ENCODE measurements around the gene PYGO2. TPM values are rescaled to one million over a fixed set of nuclear protein-coding genes. Genes with fewer than 3 reads are reported as not detected.

Gene PYGO2
- total RNA-seq, 4 donors from 2014 or later = 13.4 to 23.9 (median 14.8) TPM

DNA sequence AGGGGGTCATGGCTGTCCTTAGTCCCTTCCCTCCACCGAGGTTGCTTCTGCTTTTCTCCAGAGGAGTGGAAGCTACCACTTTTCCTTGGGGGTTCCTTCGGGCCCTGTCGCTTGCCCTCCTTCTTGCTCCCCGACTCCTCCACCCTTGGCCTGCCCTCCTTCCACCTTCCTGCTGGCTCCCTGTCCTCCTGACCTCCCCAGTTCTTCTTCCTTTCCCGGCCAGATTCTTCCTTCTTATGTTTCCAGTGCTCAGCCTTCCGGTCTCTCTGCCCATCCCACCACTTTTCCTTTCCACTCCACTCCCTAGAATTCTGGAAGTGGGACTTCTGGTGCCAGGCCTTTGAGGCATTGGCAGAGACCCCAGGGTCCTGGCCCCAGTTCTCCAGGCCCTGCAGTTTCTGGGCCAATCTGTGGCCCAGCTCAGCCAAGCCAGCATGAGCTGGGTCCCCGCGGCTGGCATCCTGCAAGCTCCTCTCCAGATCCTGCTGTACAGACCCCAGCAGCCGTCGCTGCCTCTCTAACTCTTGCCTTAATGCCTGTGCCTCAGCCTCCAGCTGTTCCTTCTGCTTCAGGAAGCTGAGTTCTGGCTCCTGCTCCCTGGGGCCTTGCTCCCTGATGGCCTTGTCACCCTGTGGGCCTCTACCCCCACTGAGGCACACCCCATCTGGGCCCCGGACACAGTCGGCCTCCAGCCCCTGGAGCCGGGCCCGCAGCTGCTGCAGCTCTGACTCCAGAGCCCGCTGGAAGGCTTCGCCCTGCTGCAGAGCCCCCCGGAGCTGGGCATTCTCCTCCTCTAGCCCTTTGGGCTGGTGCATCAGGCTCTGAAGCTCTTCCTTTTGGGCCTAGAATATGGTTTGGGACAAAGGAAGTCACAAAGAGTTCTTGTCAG, 15.4 kb downstream of the PYGO2 start:
- TF ChIP-seq, protein P1, sequence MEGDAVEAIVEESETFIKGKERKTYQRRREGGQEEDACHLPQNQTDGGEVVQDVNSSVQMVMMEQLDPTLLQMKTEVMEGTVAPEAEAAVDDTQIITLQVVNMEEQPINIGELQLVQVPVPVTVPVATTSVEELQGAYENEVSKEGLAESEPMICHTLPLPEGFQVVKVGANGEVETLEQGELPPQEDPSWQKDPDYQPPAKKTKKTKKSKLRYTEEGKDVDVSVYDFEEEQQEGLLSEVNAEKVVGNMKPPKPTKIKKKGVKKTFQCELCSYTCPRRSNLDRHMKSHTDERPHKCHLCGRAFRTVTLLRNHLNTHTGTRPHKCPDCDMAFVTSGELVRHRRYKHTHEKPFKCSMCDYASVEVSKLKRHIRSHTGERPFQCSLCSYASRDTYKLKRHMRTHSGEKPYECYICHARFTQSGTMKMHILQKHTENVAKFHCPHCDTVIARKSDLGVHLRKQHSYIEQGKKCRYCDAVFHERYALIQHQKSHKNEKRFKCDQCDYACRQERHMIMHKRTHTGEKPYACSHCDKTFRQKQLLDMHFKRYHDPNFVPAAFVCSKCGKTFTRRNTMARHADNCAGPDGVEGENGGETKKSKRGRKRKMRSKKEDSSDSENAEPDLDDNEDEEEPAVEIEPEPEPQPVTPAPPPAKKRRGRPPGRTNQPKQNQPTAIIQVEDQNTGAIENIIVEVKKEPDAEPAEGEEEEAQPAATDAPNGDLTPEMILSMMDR (IDR thresholded peaks at IDR 0.05; ENCODE audit: low read depth) = no peak

DNA sequence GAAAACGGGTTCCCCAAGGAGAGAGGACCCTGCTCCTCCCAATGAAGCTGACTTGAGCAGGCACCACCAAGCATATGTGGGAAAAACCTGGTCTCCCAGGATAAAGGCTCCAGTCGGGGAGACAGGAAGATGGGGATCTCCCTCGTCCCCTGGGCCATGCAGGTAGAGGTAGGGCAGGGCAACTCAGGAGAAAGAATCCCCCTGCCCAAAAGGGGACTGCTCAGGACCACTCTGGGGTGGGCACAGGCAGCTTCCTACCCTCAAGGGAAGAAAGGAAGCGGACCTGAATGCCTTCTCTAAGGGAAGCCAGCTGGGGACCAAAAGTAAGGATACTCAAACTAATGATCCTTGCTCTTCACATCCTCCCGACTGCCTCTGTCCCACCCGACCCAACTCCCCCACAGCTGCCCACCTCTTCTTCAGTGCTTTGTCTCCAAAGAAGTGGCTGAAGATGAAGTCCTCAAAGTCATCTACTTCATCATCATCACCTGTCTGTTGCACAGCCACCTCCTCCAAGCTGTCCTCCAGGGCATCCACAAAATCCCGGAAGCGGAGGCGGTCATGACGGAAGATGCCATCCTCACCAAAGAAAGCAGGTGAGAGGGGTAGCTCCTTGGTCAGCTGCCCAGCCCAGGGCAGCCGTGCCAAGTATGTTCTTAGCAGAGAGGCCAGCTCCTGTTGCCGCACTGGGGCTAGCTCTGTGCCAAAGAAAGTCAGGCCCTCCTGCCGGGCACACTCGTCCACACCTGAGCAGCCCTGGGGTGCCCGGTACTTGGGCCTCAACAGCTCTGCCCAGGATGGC, 16.2 kb downstream of the PYGO2 start:
- TF ChIP-seq, protein P1 (IDR thresholded peaks at IDR 0.05; ENCODE audit: low read depth) = no peak

DNA sequence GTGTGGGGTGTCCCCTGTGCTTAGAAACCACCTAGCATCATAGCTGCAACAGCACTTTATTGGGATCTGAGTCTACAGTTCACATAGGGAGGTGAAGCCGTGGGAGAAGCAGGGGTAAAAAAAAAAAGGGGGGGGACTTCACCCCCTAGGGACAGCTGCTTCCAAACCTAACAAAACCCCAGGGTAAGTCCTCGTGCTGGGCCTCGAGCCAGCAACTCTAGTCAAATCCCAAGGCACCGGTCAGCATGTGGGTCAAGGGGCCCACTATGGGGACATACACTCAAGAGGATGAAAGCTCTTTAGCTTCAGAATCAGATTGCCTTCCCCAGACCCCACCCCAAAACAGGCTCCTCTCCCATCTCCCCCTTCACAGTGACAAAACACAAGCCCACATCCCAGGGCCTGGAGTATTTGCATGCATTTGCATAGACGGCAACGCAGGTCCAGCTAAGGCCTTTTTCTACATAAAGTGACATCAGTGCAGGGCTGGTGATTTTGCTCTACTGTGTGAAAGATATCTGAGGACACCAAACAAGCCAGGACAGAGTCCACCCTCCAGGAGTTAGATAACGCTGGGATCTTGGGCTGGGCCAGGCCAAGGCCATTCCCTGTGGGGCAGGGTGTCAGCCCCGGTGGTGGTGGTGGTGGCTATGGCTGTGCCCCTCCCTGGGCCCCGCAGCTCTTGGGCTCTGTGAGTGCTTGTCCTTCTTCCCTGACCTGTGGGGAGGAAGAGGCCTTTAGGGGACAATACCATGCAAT, 17.0 kb downstream of the PYGO2 start:
- TF ChIP-seq, protein P1 (IDR thresholded peaks at IDR 0.05; ENCODE audit: low read depth) = no peak

DNA sequence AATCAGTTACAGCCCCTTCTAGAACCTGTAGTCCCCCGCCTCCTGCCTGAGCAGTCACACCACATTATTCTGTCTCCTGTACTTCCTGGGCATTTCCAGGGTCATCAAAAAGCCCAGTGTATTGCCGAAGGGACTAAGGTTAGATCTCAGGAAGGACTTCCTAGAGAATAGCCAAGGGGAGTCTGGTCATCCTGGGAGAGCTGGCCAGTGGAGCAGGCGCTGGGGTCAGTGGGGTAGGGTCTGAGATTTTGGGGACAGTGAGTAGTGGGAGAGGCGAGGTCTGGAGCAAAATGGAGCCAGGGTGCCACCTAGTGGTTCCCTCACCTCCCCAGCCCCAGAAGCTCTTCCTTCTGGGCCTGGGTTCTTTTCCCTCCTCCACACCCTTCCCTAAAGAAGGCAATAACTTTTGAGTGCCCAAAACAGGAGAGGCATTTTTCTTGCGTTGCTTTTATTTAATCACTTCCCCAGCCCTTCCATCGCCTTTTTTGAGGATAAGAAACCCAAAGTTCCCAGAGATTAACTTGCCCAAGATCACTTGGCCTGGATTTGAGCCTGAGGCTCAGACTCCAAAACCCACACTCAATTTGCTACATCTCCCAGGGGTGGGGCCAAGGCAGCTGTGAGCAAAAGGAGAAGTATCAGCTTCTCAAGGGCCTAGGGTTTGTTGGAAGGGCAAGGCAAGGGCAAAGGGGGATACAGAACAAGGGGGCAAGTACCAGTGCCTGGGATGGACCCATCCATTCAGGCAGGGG, 17.8 kb downstream of the PYGO2 start:
- TF ChIP-seq, protein P1 (IDR thresholded peaks at IDR 0.05; ENCODE audit: low read depth) = no peak

DNA sequence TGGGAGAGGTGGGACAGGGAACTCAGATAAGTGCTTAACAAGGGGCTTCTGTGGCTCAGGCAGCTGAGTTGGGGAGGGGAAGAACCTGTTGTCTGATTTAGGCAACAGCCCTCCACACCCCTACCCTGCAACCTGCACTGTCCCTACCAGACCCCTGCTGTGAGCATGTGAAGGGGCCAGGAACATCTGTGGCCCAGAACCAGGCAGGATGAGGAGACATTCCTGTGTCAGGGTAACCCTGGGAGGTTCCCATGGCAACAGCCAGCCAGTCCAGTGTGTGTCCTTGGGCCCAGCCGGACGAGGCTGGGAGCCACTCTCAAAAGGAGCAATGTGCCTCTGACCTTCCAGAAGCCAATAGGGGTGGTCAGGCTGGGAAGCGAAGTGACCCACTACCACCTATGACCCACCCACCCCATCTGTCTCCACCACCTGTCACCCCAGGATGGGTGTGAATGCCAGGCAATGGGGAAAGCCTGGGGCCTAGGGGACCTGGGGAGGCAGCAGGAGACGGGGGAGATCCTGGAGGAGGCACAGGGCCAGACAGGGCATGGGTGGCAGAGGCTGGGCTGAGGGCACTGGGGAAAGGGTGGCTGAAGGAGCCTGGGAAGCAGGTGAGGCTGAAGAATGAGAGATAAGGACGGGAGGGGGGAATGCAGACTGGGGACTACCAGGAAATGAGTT, 20.1 kb downstream of the PYGO2 start:
- TF ChIP-seq, protein P1 (IDR thresholded peaks at IDR 0.05; ENCODE audit: low read depth) = no peak

DNA sequence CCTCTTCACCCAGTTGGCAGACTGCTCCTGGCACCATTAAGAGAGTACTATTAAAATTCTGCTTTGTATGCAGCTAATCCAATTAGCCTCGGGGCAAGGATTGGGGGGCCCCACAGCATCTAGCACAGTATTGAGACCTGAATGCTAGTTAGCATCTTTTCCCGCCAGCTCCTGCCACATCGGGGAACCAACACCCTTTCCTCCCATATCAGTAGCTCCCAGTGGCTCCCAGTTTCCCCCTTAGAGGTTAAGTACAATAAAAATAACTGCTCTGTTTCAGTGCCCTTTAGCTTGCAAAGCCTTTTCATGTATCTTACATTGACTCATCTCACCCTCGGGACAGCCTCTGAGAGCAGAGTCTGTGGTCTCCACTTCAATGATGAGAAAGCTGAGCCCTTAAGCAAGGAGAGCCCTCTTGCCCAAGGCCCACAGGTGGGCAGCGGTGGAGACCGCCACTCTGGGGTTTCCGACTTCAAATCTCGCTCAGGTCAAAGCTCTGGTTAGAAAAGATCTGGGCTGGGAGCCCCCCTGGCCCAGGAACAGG, 20.9 kb downstream of the PYGO2 start:
- TF ChIP-seq, protein P1 (IDR thresholded peaks at IDR 0.05; ENCODE audit: low read depth) = no peak
